ENCODE data around the gene ARHGAP8.

- no peak for TF ChIP-seq EZH2 (IDR thresholded peaks at IDR 0.05; ENCODE audit: borderline replicate concordance)
- no peak for TF ChIP-seq CTCF (IDR thresholded peaks at IDR 0.05; ENCODE audit: poor library complexity)
- TF ChIP-seq EZH2phosphoT487 (IDR thresholded peaks at IDR 0.05; ENCODE audit: low read depth, severe bottlenecking, unreplicated experiment), result no peak
Observed at GRCh38 chr22:44801476-44801875, 49.1 kb downstream of the ARHGAP8 start.

All from hepatocyte (in vitro differentiated cells).